Measurements from ENCODE around the gene PSME2. TPM values are rescaled to one million over a fixed set of nuclear protein-coding genes. Genes with fewer than 3 reads are reported as not detected.

The PSME2 gene
- total and polyA plus RNA-seq, 2 of the 13 experiments (the other 11 are each of a cell fraction or from before 2014, with no cell fraction given) = 332 to 716 TPM

DNA sequence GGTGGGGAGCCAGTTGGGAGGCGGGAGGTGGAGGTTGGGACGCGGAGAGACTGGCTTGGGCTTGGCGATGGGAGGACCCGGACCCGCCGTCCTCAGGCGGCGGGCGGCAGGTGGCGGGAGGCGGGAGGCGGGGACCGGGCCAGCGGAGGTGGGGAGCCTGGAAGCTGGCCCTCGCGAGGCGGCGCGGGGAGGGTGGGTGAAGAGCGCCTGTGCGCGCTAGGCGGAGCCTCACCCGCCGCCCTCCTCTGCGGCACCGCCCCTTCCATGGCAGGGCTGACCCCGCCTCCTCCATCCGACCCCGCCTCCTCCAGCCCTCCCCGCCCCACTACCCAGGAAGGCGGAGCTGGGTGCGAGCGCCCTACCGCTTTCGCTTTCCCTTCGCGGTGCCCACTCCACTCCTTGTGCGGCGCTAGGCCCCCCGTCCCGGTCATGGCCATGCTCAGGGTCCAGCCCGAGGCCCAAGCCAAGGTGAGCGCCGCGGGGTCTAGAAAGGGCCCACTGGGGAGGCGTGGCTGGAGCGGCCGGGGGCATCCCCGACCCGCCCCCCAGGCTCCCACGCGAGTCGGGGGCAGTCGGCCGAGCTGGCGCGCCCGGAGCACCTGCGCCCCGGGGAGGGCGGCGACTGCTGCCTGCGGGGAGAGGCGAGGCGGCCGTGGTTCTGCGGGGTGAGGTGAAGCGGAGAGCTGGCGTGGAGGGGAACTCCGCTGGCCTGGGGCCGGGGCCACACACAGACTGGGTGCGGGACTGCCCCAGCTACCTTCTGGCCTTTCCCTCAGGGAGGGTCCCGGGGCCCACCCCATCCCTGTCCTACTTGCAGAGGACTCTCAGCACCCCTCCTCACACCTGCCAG, 10.4 kb downstream of the PSME2 start, which contains the start of gene PSME1 (continued):
- TF ChIP-seq ZSCAN22 (CRISPR knock-in tag; IDR thresholded peaks at IDR 0.05) = no peak
- no peak; the same call in 1 of the 2 replicates for TF ChIP-seq ZNF354B (CRISPR knock-in tag; IDR thresholded peaks at IDR 0.05)
- TF ChIP-seq, protein P1, sequence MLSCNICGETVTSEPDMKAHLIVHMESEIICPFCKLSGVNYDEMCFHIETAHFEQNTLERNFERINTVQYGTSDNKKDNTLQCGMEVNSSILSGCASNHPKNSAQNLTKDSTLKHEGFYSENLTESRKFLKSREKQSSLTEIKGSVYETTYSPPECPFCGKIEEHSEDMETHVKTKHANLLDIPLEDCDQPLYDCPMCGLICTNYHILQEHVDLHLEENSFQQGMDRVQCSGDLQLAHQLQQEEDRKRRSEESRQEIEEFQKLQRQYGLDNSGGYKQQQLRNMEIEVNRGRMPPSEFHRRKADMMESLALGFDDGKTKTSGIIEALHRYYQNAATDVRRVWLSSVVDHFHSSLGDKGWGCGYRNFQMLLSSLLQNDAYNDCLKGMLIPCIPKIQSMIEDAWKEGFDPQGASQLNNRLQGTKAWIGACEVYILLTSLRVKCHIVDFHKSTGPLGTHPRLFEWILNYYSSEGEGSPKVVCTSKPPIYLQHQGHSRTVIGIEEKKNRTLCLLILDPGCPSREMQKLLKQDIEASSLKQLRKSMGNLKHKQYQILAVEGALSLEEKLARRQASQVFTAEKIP (CRISPR knock-in tag; IDR thresholded peaks at IDR 0.05; ENCODE audit: borderline replicate concordance) = no peak
- no peak for TF ChIP-seq NPAS2 (CRISPR knock-in tag; IDR thresholded peaks at IDR 0.05; ENCODE audit: borderline replicate concordance)
- TF ChIP-seq ZNF329 (CRISPR knock-in tag; IDR thresholded peaks at IDR 0.05; ENCODE audit: low read depth) = no peak
- peak; percentile 86; the same call in 1 of the 2 replicates for TF ChIP-seq ZNF567 (CRISPR knock-in tag; IDR thresholded peaks at IDR 0.05; ENCODE audit: borderline replicate concordance)
- TF ChIP-seq XRCC5 (optimal IDR thresholded peaks at IDR 0.05; ENCODE audit: low read length) = peak; percentile 53
- TF ChIP-seq TOE1 (CRISPR knock-in tag; IDR thresholded peaks at IDR 0.05) = peak; percentile 94
- peak; percentile 30; the same call in 1 of the 2 replicates for TF ChIP-seq FOXM1 (CRISPR knock-in tag; IDR thresholded peaks at IDR 0.05)
- TF ChIP-seq SAFB2 (CRISPR knock-in tag; IDR thresholded peaks at IDR 0.05; ENCODE audit: borderline replicate concordance, low read depth) = no peak; the same call in none of the 2 replicates
- no peak for TF ChIP-seq NFYB (CRISPR knock-in tag; IDR thresholded peaks at IDR 0.05)
- TF ChIP-seq ZNF10 (CRISPR knock-in tag; IDR thresholded peaks at IDR 0.05; ENCODE audit: borderline replicate concordance, low read depth) = 0 out of 2 replicates have a peak, but pooled peaks have one; percentile 91
- TF ChIP-seq BRD4 (CRISPR knock-in tag; IDR thresholded peaks at IDR 0.05) = peak; percentile 75
- TF ChIP-seq, protein P2, sequence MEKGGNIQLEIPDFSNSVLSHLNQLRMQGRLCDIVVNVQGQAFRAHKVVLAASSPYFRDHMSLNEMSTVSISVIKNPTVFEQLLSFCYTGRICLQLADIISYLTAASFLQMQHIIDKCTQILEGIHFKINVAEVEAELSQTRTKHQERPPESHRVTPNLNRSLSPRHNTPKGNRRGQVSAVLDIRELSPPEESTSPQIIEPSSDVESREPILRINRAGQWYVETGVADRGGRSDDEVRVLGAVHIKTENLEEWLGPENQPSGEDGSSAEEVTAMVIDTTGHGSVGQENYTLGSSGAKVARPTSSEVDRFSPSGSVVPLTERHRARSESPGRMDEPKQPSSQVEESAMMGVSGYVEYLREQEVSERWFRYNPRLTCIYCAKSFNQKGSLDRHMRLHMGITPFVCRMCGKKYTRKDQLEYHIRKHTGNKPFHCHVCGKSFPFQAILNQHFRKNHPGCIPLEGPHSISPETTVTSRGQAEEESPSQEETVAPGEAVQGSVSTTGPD (CRISPR knock-in tag; IDR thresholded peaks at IDR 0.05) = no peak
- TF ChIP-seq, protein P3, sequence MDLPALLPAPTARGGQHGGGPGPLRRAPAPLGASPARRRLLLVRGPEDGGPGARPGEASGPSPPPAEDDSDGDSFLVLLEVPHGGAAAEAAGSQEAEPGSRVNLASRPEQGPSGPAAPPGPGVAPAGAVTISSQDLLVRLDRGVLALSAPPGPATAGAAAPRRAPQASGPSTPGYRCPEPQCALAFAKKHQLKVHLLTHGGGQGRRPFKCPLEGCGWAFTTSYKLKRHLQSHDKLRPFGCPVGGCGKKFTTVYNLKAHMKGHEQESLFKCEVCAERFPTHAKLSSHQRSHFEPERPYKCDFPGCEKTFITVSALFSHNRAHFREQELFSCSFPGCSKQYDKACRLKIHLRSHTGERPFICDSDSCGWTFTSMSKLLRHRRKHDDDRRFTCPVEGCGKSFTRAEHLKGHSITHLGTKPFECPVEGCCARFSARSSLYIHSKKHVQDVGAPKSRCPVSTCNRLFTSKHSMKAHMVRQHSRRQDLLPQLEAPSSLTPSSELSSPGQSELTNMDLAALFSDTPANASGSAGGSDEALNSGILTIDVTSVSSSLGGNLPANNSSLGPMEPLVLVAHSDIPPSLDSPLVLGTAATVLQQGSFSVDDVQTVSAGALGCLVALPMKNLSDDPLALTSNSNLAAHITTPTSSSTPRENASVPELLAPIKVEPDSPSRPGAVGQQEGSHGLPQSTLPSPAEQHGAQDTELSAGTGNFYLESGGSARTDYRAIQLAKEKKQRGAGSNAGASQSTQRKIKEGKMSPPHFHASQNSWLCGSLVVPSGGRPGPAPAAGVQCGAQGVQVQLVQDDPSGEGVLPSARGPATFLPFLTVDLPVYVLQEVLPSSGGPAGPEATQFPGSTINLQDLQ (CRISPR knock-in tag; IDR thresholded peaks at IDR 0.05) = no peak
- peak; percentile 40; the same call in 1 of the 2 replicates for TF ChIP-seq KLF13 (CRISPR knock-in tag; IDR thresholded peaks at IDR 0.05)
- TF ChIP-seq, protein P4, sequence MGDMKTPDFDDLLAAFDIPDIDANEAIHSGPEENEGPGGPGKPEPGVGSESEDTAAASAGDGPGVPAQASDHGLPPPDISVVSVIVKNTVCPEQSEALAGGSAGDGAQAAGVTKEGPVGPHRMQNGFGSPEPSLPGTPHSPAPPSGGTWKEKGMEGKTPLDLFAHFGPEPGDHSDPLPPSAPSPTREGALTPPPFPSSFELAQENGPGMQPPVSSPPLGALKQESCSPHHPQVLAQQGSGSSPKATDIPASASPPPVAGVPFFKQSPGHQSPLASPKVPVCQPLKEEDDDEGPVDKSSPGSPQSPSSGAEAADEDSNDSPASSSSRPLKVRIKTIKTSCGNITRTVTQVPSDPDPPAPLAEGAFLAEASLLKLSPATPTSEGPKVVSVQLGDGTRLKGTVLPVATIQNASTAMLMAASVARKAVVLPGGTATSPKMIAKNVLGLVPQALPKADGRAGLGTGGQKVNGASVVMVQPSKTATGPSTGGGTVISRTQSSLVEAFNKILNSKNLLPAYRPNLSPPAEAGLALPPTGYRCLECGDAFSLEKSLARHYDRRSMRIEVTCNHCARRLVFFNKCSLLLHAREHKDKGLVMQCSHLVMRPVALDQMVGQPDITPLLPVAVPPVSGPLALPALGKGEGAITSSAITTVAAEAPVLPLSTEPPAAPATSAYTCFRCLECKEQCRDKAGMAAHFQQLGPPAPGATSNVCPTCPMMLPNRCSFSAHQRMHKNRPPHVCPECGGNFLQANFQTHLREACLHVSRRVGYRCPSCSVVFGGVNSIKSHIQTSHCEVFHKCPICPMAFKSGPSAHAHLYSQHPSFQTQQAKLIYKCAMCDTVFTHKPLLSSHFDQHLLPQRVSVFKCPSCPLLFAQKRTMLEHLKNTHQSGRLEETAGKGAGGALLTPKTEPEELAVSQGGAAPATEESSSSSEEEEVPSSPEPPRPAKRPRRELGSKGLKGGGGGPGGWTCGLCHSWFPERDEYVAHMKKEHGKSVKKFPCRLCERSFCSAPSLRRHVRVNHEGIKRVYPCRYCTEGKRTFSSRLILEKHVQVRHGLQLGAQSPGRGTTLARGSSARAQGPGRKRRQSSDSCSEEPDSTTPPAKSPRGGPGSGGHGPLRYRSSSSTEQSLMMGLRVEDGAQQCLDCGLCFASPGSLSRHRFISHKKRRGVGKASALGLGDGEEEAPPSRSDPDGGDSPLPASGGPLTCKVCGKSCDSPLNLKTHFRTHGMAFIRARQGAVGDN (CRISPR knock-in tag; IDR thresholded peaks at IDR 0.05) = peak; percentile 95
- peak; percentile 57; the same call in 1 of the 2 replicates for TF ChIP-seq ELF4 (CRISPR knock-in tag; IDR thresholded peaks at IDR 0.05; ENCODE audit: borderline replicate concordance)
